Tibial artery (tissue), 4 donors: Measurements from ENCODE around the gene SERPINB8.

Experiments
- DNase-seq, 2 donors: peaks; one replicate each; pipeline ENCODE4 v3.0.0-alpha.2; 2019
- H3K27ac ChIP-seq, 2 donors: fragments of 200-600 bp; sonication (generic) in 1 of 2; 1 replicate in 1 of 2; 2 replicates in 1 of 2; pipeline ENCODE4 v1.5.1; 2018 to 2019; ENCODE audit warnings: mild to moderate bottlenecking in 1 of 2
- H3K27me3 ChIP-seq, 2 donors: fragments of 200-600 bp; sonication (generic) in 1 of 2; one replicate each; pipeline versions ENCODE4 v1.5.1 to v1.6.0; 2016 to 2019
- H3K36me3 ChIP-seq, 3 donors: fragments of 200-600 bp; sonication (generic) in 2 of 3; one replicate each; pipeline ENCODE4 v1.5.1; 2016 to 2019; ENCODE audit warnings: mild to moderate bottlenecking in 2 of 3
- H3K4me1 ChIP-seq, 4 donors: fragments of 200-600 bp; sonication (generic) in 2 of 4; 1 replicate in 3 of 4; 2 replicates in 1 of 4; pipeline ENCODE4 v1.5.1; 2016 to 2019
- H3K4me3 ChIP-seq, 2 donors: fragments of 200-600 bp; sonication (generic) in 1 of 2; 1 replicate in 1 of 2; 2 replicates in 1 of 2; pipeline ENCODE4 v1.5.1; 2018 to 2019; ENCODE audit warnings: mild to moderate bottlenecking in 2 of 2
- H3K9me3 ChIP-seq, 3 donors: fragments of 200-600 bp; sonication (generic) in 1 of 3; one replicate each; pipeline ENCODE4 v1.5.1; 2016 to 2019
- CTCF ChIP-seq, 2 experiments: fragments of 200-600 bp in 1 of 2; fragments of 450-650 bp in 1 of 2; IDR thresholded peaks; one replicate each; pipeline ENCODE4 v1.5.1; 2017 to 2019; ENCODE audit warnings: antibody characterized with exemption in 2 of 2, mild to moderate bottlenecking in 1 of 2, moderate library complexity in 1 of 2
- intact Hi-C: fragments of 100-400 bp; cut with DNase I; formaldehyde crosslinking; loops from one replicate; pipeline ENCODE4 v1.15.0; 2023; ENCODE audit warnings: low total_unique reads

The SERPINB8 gene

GRCh38 chr18:63977040-63977439, 7.2 kb downstream of the SERPINB8 start:
- H3K4me1 ChIP-seq: peaks cover 0 to 11% (median 4%) of the 10 kb centered on the region in 4 donors
- DNase-seq: no peak
- TF ChIP-seq CTCF (IDR thresholded peaks at IDR 0.05): no peak
- H3K36me3 ChIP-seq: peaks cover 12 to 15% (median 15%) of the 10 kb centered on the region in 3 donors
- no peaks in the 10 kb centered on the region for H3K9me3 ChIP-seq
- H3K4me3 ChIP-seq: no peak overlapping the region
- intact Hi-C loops: no loop called here
- H3K27ac ChIP-seq: no peak overlapping the region
- H3K27me3 ChIP-seq: no peaks in the 10 kb centered on the region

- TF ChIP-seq CTCF (IDR thresholded peaks at IDR 0.05): peak; percentile 68 to 81
- Histone ChIP-seq H3K36me3 (peaks cover 31 to 38% (median 36%) of the 10 kb centered on the region in 3 donors), H3K4me1 (peaks cover 0 to 11% (median 4%) of the 10 kb centered on the region in 4 donors), H3K9me3 (no peaks in the 10 kb centered on the region), H3K4me3 (peak overlapping the region; percentile 33 to 41), H3K27me3 (no peaks in the 10 kb centered on the region), H3K27ac (peak overlapping the region; percentile 9 to 61)
- peak in 1 of 2 donors; percentile 50 for DNase-seq
- intact Hi-C loops: loop anchor here (2.0 kb wide), 1 partner anchor 15 kb away; no protein-coding TSS in a partner anchor
These were observed 9.6 kb downstream of the SERPINB8 start for GRCh38 chr18:63979409-63979920.

- TF ChIP-seq CTCF (IDR thresholded peaks at IDR 0.05): no peak
- DNase-seq: no peak
- Histone ChIP-seq H3K27me3 (no peaks in the 10 kb centered on the region), H3K4me3 (peak overlapping the region; percentile 33 to 41), H3K9me3 (no peaks in the 10 kb centered on the region), H3K4me1 (peaks cover 0 to 11% (median 4%) of the 10 kb centered on the region in 4 donors), H3K27ac (peak overlapping the region; percentile 9 to 61), H3K36me3 (peaks cover 31 to 41% (median 39%) of the 10 kb centered on the region in 3 donors)
- intact Hi-C loops: no loop called here
These were observed 10.1 kb downstream of the SERPINB8 start for GRCh38 chr18:63980027-63980426.

GRCh38 chr18:63980896-63981460, 11.1 kb downstream of the SERPINB8 start:
- intact Hi-C loops: no loop called here
- DNase-seq: no peak
- Histone ChIP-seq H3K9me3 (no peaks in the 10 kb centered on the region), H3K36me3 (peaks cover 38 to 50% (median 49%) of the 10 kb centered on the region in 3 donors), H3K27me3 (no peaks in the 10 kb centered on the region), H3K4me3 (no peak overlapping the region), H3K27ac (peak overlapping the region in 1 of 2 donors; percentile 61), H3K4me1 (peaks cover 0 to 11% (median 4%) of the 10 kb centered on the region in 4 donors)
- TF ChIP-seq CTCF (IDR thresholded peaks at IDR 0.05): no peak

- no peak for TF ChIP-seq CTCF (IDR thresholded peaks at IDR 0.05)
- Histone ChIP-seq H3K4me3 (no peak overlapping the region), H3K27ac (no peak overlapping the region), H3K9me3 (no peaks in the 10 kb centered on the region), H3K27me3 (no peaks in the 10 kb centered on the region), H3K4me1 (peaks cover 0 to 11% (median 4%) of the 10 kb centered on the region in 4 donors), H3K36me3 (peaks cover 41 to 56% (median 52%) of the 10 kb centered on the region in 3 donors)
- no peak for DNase-seq
- intact Hi-C loops: no loop called here
These were observed 11.8 kb downstream of the SERPINB8 start for GRCh38 chr18:63981719-63982118.
